Trophoblast cell (in vitro differentiated cells and primary cell): Measurements from ENCODE around the gene CTSH.

Experiments
- DNase-seq, 2 donors: peaks; one replicate each; pipeline ENCODE4 v3.0.0-alpha.2; 2016
- H2AFZ ChIP-seq: 2 replicates; pipeline ENCODE4 v1.6.1; 2013; ENCODE audit warnings: low read length, moderate library complexity, mild to moderate bottlenecking; ENCODE audit not compliant: insufficient read depth, poor library complexity
- H2AK5ac ChIP-seq: 2 replicates; pipeline ENCODE4 v1.6.1; 2013; ENCODE audit warnings: mild to moderate bottlenecking, low read length
- H2BK120ac ChIP-seq: 2 replicates; pipeline ENCODE4 v1.6.1; 2013; ENCODE audit warnings: low read length, mild to moderate bottlenecking, moderate library complexity; ENCODE audit not compliant: insufficient read depth, poor library complexity
- H2BK12ac ChIP-seq: 2 replicates; pipeline ENCODE4 v1.6.1; 2013; ENCODE audit warnings: mild to moderate bottlenecking, low read length, moderate library complexity
- H2BK5ac ChIP-seq: 2 replicates; pipeline ENCODE4 v1.6.1; 2013; ENCODE audit warnings: low read length, low read depth, moderate library complexity, mild to moderate bottlenecking; ENCODE audit not compliant: poor library complexity
- H3K14ac ChIP-seq: 2 replicates; pipeline ENCODE4 v1.6.1; 2013; ENCODE audit warnings: mild to moderate bottlenecking, low read length
- H3K18ac ChIP-seq: 2 replicates; pipeline ENCODE4 v1.6.1; 2013; ENCODE audit warnings: mild to moderate bottlenecking, low read length
- H3K23ac ChIP-seq: 2 replicates; pipeline ENCODE4 v1.6.1; 2013; ENCODE audit warnings: low read length
- H3K27ac ChIP-seq: 2 replicates; pipeline ENCODE4 v1.5.1; 2013; ENCODE audit warnings: low read depth, mild to moderate bottlenecking, inconsistent platforms, low read length, moderate library complexity
- H3K27me3 ChIP-seq: 2 replicates; pipeline ENCODE4 v1.6.1; 2013; ENCODE audit warnings: inconsistent platforms, mild to moderate bottlenecking, low read length, moderate library complexity; ENCODE audit not compliant: insufficient read depth
- H3K36me3 ChIP-seq, 2 experiments: 1 replicate in 1 of 2; 2 replicates in 1 of 2; pipeline ENCODE4 v1.6.1; 2013; ENCODE audit warnings: low read length in 2 of 2, mild to moderate bottlenecking in 2 of 2, moderate library complexity in 1 of 2; ENCODE audit not compliant: insufficient read depth in 2 of 2, control insufficient read depth in 1 of 2
- H3K4ac ChIP-seq: 2 replicates; pipeline ENCODE4 v1.6.1; 2013; ENCODE audit warnings: low read depth, mild to moderate bottlenecking, low read length, moderate library complexity
- H3K4me1 ChIP-seq, 2 experiments: 1 replicate in 1 of 2; 2 replicates in 1 of 2; pipeline ENCODE4 v1.6.1; 2013; ENCODE audit warnings: low read length in 2 of 2, mild to moderate bottlenecking in 2 of 2, moderate library complexity in 1 of 2; ENCODE audit not compliant: insufficient read depth in 2 of 2, control insufficient read depth in 1 of 2
- H3K4me2 ChIP-seq: 2 replicates; pipeline ENCODE4 v1.6.1; 2013; ENCODE audit warnings: inconsistent platforms, mild to moderate bottlenecking, low read length, moderate library complexity
- H3K4me3 ChIP-seq: 2 replicates; pipeline ENCODE4 v1.5.1; 2013; ENCODE audit warnings: mild to moderate bottlenecking, low read depth, low read length, inconsistent platforms
- H3K79me1 ChIP-seq: one replicate; pipeline ENCODE4 v1.6.1; 2013; ENCODE audit warnings: low read length
- H3K79me2 ChIP-seq: 2 replicates; pipeline ENCODE4 v1.6.1; 2013; ENCODE audit warnings: low read length, mild to moderate bottlenecking; ENCODE audit not compliant: control insufficient read depth, insufficient read depth, poor library complexity
- H3K9ac ChIP-seq: 2 replicates; pipeline ENCODE4 v1.6.1; 2013; ENCODE audit warnings: mild to moderate bottlenecking, low read length
- H3K9me3 ChIP-seq: 2 replicates; pipeline ENCODE4 v1.6.1; 2013; ENCODE audit warnings: low read depth, mild to moderate bottlenecking, control low read depth, inconsistent platforms, low read length; ENCODE audit not compliant: insufficient read depth
- H4K12ac ChIP-seq: 2 replicates; pipeline ENCODE4 v1.6.1; 2013; ENCODE audit warnings: low read depth, mild to moderate bottlenecking, low read length, moderate library complexity
- H4K8ac ChIP-seq: 2 replicates; pipeline ENCODE4 v1.6.1; 2013; ENCODE audit warnings: low read depth, mild to moderate bottlenecking, low read length, moderate library complexity
- H4K91ac ChIP-seq: one replicate; pipeline ENCODE4 v1.6.1; 2013; ENCODE audit warnings: low read depth, mild to moderate bottlenecking, low read length, moderate library complexity
- WGBS: extraction: QIAGEN DNeasy Blood & Tissue Kit; methylation state at CpG from one replicate; pipeline ENCODE4 v1.1.7; 2013; ENCODE audit warnings: missing lambda C conversion rate; ENCODE audit not compliant: insufficient read length, insufficient coverage; ENCODE audit errors: extremely low coverage; 5-methylcytosine and 5-hydroxymethylcytosine counted together

Gene CTSH

DNA sequence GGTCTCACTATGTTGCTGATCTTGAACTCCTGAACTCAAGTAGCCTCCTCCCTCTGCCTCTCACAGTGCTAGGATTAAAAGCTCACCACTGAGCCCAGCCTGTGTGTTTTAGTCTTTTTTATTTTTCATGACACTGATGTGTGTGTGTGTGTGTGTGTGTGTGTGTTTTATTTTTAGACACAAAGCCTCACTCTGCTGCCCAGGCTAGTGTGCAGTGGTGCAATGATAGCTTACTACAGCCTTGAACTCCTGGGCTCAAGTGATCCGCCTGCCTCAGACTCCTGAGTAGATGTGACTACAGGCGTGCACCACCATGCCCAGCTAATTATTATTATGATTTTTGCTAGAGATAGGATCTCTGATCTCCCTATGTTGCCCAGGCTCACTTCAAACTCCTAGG lies 23.3 kb upstream of the CTSH start:
- H3K14ac ChIP-seq, result no peak overlapping the region
- H3K23ac ChIP-seq, result no peak overlapping the region
- peak overlapping the region; percentile 77 for H2BK12ac ChIP-seq
- no peaks in the 10 kb centered on the region for H3K36me3 ChIP-seq
- H2BK120ac ChIP-seq, result no peak overlapping the region
- no peak overlapping the region for H3K9ac ChIP-seq
- H3K4ac ChIP-seq, result no peak overlapping the region
- H3K27me3 ChIP-seq, result no peaks in the 10 kb centered on the region
- H2BK5ac ChIP-seq, result no peak overlapping the region
- no peak overlapping the region for H3K27ac ChIP-seq
- no peak overlapping the region for H3K4me2 ChIP-seq
- H2AFZ ChIP-seq, result no peak overlapping the region
- no peak overlapping the region for H4K12ac ChIP-seq
- no CpG with 5 or more reads among the region's 2 CpGs for WGBS
- H3K4me1 ChIP-seq, result peaks cover 12 to 13% of the 10 kb centered on the region in 2 experiments
- peaks cover 4% of the 10 kb centered on the region for H3K79me1 ChIP-seq
- no peak overlapping the region for H2AK5ac ChIP-seq
- no peak overlapping the region for H3K18ac ChIP-seq
- H4K91ac ChIP-seq, result peak overlapping the region; percentile 68
- DNase-seq, result no peak
- H3K9me3 ChIP-seq, result no peaks in the 10 kb centered on the region
- H3K79me2 ChIP-seq, result no peaks in the 10 kb centered on the region
- no peak overlapping the region for H3K4me3 ChIP-seq
- H4K8ac ChIP-seq, result no peak overlapping the region

DNA sequence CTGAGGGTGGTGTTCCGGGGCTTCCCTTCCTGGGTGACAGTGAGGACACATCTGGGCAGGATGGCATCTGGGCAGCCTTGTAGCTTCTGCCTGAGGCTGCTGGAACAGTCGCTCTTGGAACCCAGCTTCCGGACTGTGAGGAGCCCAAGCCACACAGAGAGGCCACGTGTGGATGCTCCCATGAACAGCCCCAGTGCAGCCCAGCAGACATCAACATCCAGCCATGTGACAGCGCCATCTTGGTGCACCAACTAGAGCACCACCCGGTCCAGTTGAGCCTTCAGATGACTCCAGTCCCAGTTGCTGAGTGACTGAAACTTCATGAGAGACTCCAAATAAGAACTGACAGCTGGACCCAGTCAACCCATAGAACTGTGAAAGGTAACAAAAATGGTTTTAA lies 15.5 kb upstream of the CTSH start:
- H3K4ac ChIP-seq, result no peak overlapping the region
- H4K12ac ChIP-seq, result no peak overlapping the region
- DNase-seq, result no peak
- no peak overlapping the region for H2AK5ac ChIP-seq
- no peaks in the 10 kb centered on the region for H3K27me3 ChIP-seq
- no peaks in the 10 kb centered on the region for H3K79me1 ChIP-seq
- H3K23ac ChIP-seq, result no peak overlapping the region
- H3K27ac ChIP-seq, result no peak overlapping the region
- H3K9me3 ChIP-seq, result no peaks in the 10 kb centered on the region
- no peak overlapping the region for H4K91ac ChIP-seq
- H3K79me2 ChIP-seq, result no peaks in the 10 kb centered on the region
- no peaks in the 10 kb centered on the region for H3K36me3 ChIP-seq
- no peak overlapping the region for H2BK5ac ChIP-seq
- H2AFZ ChIP-seq, result no peak overlapping the region
- H2BK120ac ChIP-seq, result no peak overlapping the region
- no CpG with 5 or more reads among the region's 6 CpGs for WGBS
- H3K14ac ChIP-seq, result no peak overlapping the region
- H2BK12ac ChIP-seq, result no peak overlapping the region
- no peak overlapping the region for H4K8ac ChIP-seq
- H3K9ac ChIP-seq, result no peak overlapping the region
- no peaks in the 10 kb centered on the region for H3K4me1 ChIP-seq
- no peak overlapping the region for H3K18ac ChIP-seq
- no peak overlapping the region for H3K4me3 ChIP-seq
- H3K4me2 ChIP-seq, result no peak overlapping the region

DNA sequence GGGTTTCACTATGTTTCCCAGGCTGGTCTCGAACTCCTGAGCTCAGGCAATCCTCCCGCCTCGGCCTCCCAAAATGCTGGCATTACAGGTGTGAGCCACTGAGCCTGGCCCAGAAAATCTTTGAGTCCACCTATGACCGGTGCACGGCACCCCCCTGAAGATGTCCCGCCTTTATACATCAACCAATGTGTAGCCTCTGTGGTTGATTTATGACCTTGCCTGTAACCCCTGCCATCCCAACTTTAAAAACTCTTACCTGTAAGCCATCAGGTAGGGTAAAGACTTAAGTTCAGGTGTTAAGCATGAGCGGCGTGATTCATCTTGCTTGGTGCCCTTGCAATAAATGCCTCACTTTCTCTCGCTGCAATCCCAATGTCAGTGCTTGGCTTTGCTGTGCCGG lies 14.5 kb upstream of the CTSH start:
- Histone ChIP-seq H4K12ac (no peak overlapping the region), H3K4me1 (no peaks in the 10 kb centered on the region), H3K4me3 (no peak overlapping the region), H3K9me3 (no peaks in the 10 kb centered on the region), H3K18ac (no peak overlapping the region), H3K27ac (no peak overlapping the region), H3K79me1 (no peaks in the 10 kb centered on the region), H3K79me2 (no peaks in the 10 kb centered on the region), H3K27me3 (no peaks in the 10 kb centered on the region), H3K9ac (no peak overlapping the region), H3K4ac (no peak overlapping the region), H2BK12ac (no peak overlapping the region), H2AK5ac (no peak overlapping the region), H4K91ac (no peak overlapping the region), H3K36me3 (no peaks in the 10 kb centered on the region), H2BK5ac (no peak overlapping the region), H2BK120ac (no peak overlapping the region), H3K14ac (no peak overlapping the region), H3K4me2 (no peak overlapping the region), H3K23ac (no peak overlapping the region), H4K8ac (no peak overlapping the region), H2AFZ (no peak overlapping the region)
- whole genome bisulfite sequencing, result no CpG with 5 or more reads among the region's 10 CpGs
- no peak for DNase-seq

DNA sequence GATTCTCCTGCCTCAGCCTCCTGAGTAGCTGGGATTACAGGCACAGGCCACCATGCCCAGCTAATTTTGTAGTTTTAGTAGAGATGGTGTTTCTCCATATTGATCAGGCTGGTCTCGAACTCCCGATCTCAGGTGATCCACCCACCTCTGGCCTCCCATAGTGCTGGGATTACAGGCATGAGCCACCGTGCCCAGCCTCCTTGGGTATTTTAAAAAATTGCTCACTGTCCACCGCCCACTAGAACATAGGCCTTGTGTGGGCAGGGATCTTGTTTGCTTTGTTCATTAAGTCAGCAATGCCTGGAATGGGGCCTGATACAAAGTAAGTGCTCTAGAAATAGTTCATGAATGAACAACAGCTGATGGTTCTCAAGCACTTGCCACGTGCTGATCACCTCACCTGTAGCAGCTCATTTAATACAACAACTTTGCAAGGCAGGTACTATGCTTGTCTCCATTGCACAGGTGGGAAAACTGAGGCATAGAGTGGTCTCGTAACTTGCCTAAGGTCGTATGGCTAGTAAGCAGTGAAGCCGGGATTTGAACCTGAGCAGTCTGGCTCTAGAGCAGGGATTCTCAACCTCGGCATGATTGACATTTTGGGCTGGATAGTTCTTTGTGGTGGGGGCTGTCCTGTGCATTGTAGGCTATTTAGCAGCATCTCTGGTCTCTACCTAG lies 12.7 kb upstream of the CTSH start:
- H3K79me1 ChIP-seq, result no peaks in the 10 kb centered on the region
- no CpG with 5 or more reads among the region's 9 CpGs for WGBS

More for the DNA sequence above, 12.7 kb upstream of the CTSH start:
- Histone ChIP-seq H2BK12ac (no peak overlapping the region), H2AFZ (no peak overlapping the region), H4K8ac (no peak overlapping the region), H2BK120ac (no peak overlapping the region), H3K4me1 (no peaks in the 10 kb centered on the region), H4K12ac (no peak overlapping the region), H3K9ac (no peak overlapping the region), H3K4me2 (no peak overlapping the region), H2AK5ac (no peak overlapping the region), H2BK5ac (no peak overlapping the region), H4K91ac (no peak overlapping the region), H3K27me3 (no peaks in the 10 kb centered on the region), H3K4me3 (no peak overlapping the region), H3K18ac (no peak overlapping the region), H3K14ac (no peak overlapping the region), H3K23ac (no peak overlapping the region), H3K4ac (no peak overlapping the region), H3K79me2 (no peaks in the 10 kb centered on the region), H3K36me3 (no peaks in the 10 kb centered on the region), H3K9me3 (no peaks in the 10 kb centered on the region), H3K27ac (no peak overlapping the region)
- no peak for DNase-seq
